GM18520 (cell line): Measurements from ENCODE around the gene C2orf49.

Experiments used
- ATAC-seq: cut with Tn5 transposase; IDR thresholded peaks from one replicate; pipeline ENCODE4 v1.9.1; 2021; ENCODE audit not compliant: unreplicated experiment

The C2orf49 gene

DNA sequence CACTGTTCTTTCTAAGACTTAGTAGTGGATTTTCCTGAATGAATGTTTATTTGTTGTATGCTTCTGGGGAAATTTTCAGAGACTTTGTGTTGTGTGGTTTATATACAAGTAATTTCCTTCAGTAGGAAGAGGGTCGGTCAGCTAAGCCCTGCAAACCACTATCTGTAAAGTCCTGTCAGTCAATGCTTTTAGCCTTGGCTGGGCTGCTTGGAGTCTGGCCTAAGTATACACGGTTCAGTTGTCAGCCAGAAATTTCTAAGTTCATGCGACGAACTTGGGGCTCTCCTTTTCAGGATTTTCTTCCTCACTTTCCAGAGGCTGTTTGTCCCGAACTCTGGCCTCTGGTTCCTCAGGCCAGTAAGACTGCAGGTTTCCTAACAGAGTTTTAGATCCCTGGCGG, 21.3 kb downstream of the C2orf49 start:
- no peak for ATAC-seq

DNA sequence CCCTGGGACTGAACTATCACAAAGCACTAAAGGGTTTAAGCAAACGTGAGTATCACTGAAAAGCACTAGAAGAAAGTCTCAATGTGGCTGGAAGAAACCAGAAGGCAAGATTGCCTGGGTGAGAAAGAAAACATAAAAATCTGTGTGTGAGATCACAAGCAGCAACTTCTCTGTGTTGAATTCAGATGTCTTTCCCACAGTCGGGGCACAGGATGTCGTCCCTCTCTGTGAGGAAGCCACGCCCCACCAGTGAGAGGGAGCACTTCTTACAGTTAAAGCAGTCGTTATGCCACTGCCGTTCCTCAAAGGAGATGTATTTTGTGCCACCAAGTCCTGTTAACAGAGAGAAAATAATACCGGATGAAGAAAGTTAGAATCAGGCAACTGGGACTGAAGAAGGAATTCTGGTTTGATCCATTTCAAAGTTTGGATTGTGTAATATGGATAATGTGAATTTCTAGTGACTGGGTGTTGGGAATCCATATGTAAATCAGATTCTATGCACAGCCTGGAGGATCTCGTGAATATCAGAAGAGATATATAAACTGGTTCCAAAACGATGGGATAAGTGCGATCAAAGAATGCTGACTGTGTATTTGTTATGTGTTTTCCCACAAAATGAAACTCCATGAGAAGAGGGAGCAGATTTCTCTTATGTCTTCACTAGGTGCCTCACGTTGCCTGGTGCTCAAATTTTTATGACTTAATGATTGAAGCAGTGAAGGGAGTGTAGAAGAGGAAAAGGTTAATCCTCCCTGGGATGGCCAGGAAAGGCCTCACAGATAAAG, 24.0 kb downstream of the C2orf49 start:
- ATAC-seq = no peak

DNA sequence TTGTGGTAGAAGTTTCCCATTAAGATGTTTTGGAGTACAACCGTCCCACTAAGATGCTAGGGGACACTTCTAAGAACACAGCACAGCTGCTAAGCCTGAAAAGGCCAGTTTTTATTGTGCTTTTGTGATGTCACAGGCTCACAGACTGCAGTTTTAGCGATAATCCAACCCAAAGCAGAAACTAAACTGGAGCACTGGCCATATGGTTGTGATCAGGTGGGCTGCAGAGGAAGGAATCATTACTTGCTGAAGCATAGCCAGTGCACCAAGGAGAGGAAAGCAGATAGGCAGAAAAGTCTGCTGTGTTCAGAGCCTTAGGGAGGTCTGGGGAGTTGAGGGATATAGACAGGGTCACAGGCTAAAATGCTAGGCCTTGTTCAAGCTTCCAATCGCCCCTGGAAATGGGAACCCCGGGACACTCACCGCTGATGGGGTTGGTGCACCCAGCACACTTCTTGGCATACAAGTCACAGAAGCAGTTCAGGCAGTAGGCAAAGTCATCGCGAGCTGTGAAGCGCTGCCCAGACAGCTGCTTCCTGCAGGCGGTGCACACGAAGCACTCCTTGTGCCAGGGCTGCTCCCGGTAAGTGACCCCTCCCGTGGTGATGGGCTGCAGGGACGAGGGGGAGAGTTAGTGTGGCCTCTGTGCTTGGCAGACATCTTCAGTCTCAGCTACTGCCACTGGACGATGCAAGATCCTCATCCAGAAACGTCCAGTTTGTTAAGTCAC, 25.7 kb downstream of the C2orf49 start:
- ATAC-seq = no peak

DNA sequence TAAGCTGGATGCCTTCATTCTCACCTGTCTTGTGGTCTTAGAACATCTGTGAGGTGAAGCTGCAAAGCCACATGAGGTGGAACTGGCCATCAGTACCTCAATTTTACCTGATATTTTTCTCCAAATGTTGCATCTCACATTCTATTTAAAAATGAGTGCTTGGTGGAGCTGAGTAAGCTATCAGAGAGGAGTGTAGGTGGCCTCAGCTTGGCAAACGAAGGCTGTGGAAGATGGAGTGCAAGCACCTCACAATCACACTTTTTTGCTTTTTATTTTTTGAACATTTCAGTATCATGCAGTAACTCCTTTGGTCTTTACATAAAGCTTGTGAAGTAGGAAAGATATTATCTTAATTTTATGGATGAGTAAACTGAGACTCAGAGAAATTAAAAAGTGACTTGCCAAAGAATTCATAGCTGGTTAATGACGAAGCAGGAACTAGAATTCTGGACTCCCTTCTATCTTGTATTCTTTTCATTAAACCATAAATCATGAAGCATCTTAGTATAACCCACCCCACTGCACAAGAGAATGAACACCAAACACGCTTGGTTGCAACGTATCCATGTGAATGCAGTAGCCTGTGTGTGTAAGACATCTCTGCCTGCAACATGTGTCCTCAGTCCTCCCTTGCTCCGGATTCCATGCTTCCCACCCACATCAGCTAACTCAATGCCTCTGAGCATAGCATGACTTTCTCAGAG, 27.2 kb downstream of the C2orf49 start:
- no peak for ATAC-seq

DNA sequence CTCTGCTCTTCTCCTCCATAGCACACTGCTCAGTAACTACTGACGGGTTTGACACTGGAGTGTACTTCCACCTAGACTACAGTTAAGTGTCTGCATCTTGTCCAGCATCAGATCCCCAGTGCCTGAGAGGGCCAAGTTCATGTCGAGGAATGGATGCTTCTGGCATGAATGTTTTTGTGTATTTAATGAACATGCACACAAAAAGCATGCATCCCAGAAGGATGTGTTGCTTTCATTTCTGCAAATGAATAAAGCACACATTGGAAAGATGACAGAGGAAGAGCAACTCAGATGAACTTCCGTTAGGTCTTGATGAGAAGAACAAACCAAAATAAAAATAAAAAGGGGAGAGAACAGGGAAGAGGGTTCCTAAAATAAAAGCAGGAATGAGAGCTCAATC, 27.9 kb downstream of the C2orf49 start:
- no peak for ATAC-seq

DNA sequence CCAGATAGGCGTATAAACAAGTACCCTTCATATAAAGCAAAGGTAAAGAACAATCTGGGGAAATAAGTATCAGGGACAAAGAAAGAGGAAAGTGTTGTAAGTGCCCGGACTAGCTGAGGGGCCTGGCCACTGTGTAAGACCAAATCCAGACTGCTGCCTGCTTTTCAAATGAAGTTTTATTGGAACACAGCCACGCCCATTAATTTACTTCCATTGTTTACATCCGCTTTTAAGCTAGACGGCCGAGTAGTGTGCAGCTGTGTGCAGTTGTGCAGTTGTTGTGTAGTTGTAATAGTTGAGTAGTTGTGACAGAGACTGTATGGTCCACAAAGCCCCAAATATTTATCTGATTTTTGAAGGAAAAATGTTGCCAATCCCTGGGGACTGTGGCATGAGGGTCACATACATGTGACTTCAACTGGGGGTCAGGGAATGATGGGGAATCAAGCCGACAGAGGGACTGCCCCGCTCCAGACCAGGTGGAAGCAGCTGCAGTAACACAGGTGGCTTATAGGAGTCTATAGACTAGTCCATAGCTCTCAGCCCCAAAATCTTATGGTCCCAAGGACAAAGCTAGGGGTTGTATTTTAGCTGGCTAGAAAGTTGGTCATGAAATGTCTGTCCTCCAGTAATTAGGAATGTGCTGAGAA, 31.5 kb downstream of the C2orf49 start:
- ATAC-seq = no peak

DNA sequence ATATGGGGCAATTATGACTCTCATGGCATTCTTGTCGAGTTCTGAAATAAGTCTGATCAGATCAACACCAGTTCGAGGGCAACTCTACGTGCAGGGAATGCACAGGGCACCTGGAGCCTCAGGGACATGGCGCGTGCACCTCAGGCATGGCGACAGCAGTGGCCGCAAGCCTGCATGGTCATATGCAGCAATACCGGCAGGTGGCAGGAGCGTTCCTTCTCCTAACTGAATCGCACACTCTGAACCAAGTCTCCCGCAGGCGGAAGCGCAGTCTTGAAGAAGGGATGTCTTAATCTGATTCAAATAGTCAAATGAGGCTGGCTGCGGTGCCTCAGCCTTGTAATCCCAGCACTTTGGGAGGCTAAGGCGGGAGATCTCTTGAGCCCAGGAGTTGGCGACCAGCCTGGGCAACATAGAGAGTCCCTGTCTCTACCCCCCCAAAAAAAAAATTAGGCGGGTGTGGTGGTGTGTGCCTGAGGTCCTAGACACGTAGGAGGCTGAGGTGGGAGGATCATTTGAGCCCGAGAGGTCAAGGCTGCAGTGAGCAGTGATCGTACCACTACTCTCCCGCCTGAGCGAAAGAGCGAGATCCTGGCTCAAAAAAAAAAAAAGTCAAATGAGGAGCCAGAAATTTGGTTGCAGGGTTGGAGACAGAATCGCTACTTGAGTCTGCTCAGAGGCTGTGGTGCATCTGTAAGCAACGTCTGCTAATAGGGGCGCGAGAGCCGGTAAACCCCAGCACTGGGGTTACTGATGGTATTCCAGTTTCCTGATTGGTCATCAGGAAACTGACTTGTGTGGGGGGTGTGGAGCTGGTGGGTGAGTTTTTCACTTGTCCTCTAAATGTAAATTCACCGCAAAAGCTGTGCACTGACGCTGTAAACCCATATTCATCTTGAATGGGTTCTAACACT, 32.7 kb downstream of the C2orf49 start:
- ATAC-seq = peak; percentile 69

DNA sequence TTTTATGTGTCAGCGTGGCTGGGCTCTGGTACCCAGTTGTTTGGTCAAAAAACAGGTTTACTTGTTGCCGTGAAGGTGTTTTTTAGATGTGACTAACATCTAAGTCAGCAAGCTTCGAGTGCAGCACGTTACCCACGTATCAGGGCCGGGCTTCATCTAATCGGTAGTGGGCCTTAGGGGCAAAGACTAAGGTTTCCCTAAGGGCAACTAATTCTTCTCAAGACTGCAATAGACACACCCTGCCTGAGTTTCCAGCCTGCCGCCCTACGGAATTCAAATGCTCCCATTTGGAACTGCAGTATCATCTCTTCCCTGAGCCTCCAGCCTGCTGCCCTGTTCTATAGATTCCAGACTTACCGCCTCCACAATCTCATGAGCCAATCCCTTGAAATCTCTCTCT, 33.8 kb downstream of the C2orf49 start:
- ATAC-seq = no peak

DNA sequence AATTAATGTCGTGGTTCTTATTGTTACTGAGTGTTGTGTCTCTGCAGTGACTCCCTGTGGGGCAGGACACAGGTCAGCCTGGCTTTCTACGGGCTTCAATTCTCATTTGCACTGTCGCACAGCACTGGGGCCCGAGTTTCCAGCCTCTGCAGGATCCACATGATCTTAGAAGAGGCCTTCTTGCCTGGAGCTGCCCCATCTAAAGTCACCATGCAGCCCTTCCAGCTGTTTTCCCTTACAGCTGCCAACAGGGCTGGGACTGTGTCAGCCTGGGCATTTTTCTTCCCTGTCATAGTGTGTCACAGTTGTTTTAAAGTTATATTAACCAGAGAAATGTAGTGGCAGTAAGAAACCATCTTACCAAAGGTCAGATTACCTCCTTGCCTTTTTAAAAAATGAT, 34.5 kb downstream of the C2orf49 start:
- no peak for ATAC-seq

DNA sequence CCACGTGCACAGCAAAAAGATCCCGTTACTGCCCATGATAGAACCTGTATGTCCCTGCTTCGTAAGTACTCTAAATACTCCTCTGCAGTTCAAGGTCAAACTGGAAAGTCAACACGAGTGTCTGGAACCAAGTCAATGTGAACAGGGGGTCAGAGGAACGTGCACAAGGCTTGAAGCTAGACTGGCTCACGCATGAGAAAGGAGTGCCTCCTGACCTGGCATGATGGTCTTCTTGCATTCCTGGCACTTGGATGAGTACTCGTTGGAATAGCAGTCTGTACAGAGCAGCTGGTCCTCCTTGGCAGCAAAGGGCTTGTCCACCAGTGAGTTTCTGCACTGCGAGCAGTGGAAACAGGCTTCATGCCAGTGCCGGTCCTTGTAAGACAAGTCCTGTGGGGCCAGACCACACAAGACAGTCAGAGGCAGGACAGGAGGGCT, 36.0 kb downstream of the C2orf49 start:
- no peak for ATAC-seq

DNA sequence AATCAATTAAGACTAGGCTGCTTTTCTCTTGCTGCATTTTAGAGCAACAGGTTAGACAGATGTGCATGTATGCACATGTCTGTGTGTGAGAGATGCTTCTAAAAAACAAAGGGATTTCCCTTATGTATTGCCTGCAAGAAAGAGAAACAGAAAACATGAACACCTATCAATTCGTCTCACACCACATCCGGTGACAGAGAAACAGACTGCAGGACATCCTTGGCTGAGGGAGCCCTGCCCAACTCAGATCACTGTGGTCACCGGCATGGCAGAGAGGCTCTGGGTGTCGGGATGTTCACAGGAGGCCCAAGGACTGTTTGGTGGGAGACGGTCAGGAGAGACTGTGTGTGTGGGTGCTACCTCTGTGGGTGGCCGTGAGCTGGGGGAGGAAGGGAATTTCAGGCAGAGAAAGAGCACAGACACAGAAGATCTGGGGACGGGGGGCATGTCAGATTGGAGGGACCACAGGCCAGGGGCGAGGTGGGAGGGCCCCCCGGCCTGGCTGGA, 36.6 kb downstream of the C2orf49 start:
- ATAC-seq = peak; percentile 96

DNA sequence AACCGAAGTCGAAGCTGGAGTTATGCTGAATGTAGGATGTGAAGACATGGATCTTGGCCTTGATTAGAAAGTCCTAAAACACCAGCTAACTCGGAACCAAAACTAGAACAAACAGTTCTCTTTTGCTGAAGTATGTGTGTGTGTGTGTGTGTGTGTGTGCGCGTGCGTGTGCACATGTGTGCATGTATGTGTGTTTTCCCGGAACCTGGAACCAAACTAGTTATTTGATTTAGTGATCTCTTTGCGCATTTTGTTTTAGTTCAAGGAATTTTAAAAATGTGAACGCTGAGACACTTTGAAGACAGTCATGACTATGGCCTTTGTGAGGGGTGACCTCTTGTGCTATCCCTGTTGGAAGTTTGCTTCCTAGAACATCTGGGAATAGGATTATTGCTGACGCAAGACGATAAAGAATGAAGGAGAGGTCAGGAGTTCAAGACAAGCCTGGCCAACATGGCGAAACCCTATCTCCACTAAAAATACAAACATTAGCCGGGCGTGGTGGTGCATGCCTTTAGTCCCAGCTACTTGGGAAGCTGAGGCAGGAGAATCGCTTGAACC, 37.7 kb downstream of the C2orf49 start:
- ATAC-seq = no peak

DNA sequence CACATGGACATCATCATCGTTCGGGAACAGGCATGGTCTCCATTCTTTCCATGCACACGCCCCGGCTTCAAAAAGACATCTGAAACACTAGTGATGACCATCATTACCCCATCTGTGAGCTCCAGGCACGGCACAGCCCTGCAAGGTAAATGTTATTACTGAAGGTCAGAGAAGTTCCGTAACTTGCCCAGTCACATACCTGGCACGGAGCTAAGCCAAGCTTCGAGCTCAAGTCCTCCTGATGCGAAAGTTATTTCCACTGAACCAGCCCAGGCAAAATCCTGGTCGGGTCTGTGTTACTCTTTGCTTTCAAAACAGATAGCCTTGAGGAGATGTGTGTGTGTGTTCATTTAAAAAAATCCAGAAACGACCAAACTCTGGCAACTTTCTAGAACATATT, 38.7 kb downstream of the C2orf49 start:
- ATAC-seq = no peak

DNA sequence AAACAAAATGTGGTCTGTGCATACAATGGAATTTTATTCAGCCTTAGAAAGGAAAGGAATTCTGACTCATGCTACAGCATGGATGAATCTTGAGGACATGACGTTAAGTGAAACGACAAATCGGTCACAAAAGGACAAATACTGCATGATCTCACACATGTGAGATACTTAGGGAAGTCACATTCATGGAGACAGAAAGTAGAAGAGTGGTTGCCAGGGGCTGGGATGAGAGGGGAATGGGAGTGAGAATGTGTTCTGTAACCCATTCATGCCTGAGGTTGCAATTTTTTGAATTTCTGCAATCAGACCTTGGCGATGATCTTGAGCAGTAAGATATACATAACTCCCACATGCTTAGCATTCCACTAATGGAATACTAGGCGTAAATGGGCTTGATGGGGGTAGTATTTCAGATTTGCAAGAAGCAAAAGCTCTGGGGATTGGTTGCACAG, 39.5 kb downstream of the C2orf49 start:
- ATAC-seq = no peak

DNA sequence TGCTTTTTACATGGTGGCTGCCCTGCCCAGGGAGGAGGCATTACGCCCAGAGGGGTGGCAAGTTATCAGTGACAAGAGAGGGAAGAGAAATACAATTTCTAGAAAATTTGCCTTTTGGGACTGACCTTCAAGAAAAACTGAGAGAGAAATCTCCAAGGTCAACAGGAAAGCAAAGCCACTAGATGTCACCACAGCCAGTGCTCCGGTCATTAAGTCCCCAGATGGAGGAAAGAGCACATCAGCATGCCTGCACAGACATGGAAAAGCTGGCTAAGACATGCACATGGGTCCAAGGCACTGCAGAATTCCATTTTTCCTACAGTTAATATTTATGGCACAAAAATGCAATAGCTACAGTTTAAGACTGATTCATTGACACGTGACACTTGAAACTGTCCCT, 40.5 kb downstream of the C2orf49 start:
- no peak for ATAC-seq

DNA sequence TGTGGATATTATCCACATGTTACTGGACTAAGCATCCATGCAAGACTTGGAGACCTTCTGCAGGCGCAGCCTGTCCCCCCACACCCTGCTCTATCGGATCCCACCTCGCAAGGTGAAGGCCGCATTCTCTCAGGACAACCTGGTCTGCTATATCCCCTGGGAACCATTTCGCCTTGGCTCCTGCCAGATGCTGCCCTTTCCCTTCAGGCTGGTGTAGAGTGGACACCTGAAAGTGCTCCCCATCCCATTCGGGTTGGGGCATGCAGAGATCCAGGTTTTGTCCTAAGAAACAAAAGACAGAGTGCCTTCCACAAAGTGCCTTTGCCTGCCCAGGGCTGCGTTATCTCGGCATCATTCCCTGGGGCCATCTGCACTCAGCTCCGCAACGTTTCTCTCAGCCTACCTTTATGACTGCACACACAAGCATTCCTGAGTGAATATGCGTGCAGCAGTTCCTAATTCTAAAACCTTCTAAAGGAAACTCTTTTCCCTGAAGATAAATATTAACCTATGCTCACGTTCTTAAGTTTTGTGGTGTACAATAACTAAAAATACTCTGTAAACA, 41.0 kb downstream of the C2orf49 start:
- ATAC-seq = no peak

DNA sequence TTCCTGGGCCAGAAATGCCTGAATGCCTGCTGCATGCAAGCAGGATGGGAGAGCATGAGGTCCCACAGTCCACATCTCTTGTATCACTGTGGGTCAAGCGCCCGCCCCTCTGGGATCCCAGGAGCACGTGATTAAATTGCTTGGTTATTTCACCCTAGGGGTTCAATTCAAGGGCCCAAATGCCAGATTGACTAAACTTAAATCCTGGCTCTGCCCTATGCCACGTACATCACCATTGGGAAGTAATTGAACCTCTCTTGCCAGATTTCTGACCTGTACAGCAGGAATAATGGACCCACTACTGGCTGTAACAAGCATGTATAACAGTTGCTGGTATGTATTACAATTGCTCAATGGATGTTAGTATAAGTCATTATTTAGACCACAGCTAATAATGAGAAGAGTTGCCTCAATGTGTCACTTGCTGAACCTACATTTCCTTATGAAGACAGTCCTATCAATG, 41.6 kb downstream of the C2orf49 start:
- ATAC-seq = no peak

DNA sequence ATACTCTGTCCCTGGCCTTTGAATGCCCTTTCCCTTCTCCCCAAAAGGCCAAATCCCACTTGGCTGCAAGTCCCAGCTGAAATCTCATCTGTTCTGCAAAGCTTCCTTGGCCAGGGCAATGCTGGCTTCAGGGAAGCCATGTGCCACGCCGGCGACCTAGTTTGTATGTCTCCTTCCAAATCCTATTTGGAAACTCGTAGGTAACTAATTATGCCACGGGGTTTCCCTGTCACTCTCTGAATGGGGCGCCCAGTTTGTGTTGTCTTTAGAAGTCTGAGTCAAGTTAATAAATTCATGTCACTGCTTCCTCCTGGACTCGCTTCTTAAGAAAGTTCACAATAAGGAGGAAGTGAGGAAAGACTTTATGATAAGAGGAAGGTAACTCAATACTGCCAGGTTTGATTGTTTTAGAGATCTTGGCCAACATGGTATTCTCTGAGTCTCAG, 42.4 kb downstream of the C2orf49 start:
- ATAC-seq = no peak

DNA sequence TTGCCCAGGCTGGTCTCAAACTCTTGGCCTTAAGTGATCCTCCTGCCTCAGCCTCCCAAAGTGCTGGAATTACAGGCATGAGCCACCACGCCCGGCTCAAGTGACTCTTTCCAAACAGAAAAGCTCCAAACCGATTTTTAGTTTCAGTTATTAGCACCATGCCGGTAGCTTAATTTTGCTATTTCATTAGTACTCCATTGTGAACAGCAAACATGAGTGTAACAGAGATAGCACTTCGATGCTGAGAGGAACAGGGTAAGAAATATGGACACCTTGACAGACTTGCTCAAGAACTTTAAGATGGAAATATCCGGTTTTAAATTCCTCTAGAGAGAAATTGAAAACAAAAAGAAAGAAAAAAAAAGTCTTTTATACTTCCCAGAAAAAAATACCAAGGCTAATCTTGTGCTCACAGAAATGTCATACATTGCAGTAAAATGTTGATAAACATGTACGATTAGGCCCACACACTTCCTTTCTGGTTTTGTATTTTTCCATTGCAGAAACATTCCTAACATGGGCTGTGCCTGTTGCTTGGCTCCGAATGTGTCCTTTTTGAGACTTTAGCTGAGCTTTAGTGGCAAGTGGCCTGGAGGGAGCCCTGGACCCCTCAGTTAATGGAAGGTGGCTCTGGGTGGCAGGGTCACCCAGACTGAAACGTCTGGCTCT, 43.2 kb downstream of the C2orf49 start:
- no peak for ATAC-seq
